ENCODE results near the gene PRLR. TPM values are rescaled to one million over a fixed set of nuclear protein-coding genes. Genes with fewer than 3 reads are reported as not detected.

The PRLR gene
- total and polyA plus RNA-seq, 10 of the 15 experiments (the other 5 are each of a cell fraction or from before 2014, with no cell fraction given), result 0.03 to 8.1 (median 0.20) TPM

- TF ChIP-seq CUX1 (IDR thresholded peaks at IDR 0.05; ENCODE audit: insufficient replicate concordance, low read depth, low read length) (no peak), SMARCA5 (IDR thresholded peaks at IDR 0.05) (peak; percentile 94), TBL1XR1 (IDR thresholded peaks at IDR 0.05; ENCODE audit: low read depth, low read length) (no peak), NBN (IDR thresholded peaks at IDR 0.05) (peak; percentile 89), NR2F1 (conservative IDR thresholded peaks at IDR 0.05) (peak; percentile 97), RBBP5 (conservative IDR thresholded peaks at IDR 0.05) (no peak), HDAC2 (IDR thresholded peaks at IDR 0.05) (no peak), KLF5 (IDR thresholded peaks at IDR 0.05; ENCODE audit: partially characterized antibody) (peak; percentile 14), ZBTB33 (IDR thresholded peaks at IDR 0.05) (no peak), CTCF (IDR thresholded peaks at IDR 0.05 in 2 of 3, conservative IDR thresholded peaks at IDR 0.05 in 1 of 3; ENCODE audit: control insufficient read depth in 2 of 3, extremely low read depth in 1 of 3, insufficient read depth in 1 of 3, low read depth in 3 of 3, low read length in 3 of 3) (peak; percentile 35 to 71 (median 44); a peak in 5 of 6 replicates), CEBPZ (IDR thresholded peaks at IDR 0.05; ENCODE audit: low read depth, low read length) (no peak), ATF2 (IDR thresholded peaks at IDR 0.05; ENCODE audit: low read length) (no peak), GABPA (IDR thresholded peaks at IDR 0.05; ENCODE audit: low read depth) (no peak), CREB1 (IDR thresholded peaks at IDR 0.05; ENCODE audit: low read depth) (no peak), TAF1 (IDR thresholded peaks at IDR 0.05; ENCODE audit: borderline replicate concordance, low read depth, low read length) (0 out of 2 replicates have a peak, but pooled peaks have one; percentile 7)
Observed at GRCh38 chr5:35229076-35230037, 930 bp downstream of the PRLR start (continued).
